Subcutaneous preadipocyte (primary cell): ENCODE measurements around the gene GLUD1. TPM values are rescaled to one million over a fixed set of nuclear protein-coding genes. Genes with fewer than 3 reads are reported as not detected.

Source experiments
- small RNA-seq: library from RNA; depleted of rRNA; stranded (forward); fragments of <200 nt; gene quantifications from one replicate; pipeline ENCODE3, GENCODE V24; 2012
- total RNA-seq: library from RNA; depleted of rRNA; stranded (reverse); fragments of >200 nt; gene quantifications from 2 replicates; pipeline ENCODE4 v1.2.3, GENCODE V29; 2012

GLUD1 gene
- total RNA-seq = 308 and 324 TPM in 2 replicates

DNA sequence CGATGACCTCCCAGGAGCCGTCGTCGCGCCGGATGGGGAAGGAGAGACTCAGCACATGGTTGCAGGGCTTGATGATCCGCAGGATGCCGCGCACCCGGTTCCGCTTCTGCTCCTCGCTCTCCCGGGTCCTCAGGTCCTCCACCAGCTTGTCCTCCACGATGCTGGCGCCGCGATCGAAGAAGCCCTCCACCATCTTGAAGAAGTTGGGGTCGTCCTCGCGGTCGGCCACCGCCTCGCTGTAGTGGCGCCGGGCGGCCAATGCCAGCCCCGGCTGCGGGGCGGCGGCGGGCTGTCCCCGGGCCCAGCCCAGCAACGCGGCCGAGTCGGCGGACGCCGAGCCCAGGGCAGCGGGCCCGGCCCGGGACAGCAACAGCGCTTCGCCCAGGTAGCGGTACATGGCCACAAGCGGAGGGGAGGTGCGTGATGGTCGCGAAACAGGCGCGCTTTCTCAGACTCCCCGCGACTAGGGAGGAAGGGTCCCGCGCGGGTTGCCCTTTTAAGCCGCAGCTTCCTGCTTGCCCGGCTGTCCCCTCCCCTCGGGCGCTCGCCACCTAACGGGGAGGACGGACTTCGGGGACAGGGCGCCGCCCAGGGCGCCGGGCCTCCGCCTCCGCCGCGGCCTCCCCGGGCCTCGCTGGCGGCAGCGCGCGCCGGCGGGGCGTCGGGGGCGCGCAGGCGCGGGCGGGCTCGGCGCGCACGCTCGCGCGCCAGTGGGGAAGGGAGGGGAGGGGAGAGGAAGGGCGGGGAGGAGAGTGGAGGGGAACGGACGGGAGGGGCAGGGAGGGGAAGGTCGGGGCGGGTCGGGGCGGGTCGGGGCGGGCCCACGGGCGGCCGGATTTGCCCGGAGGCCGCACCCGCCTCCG is at the start of gene GLUD1, which contains the start of gene SHLD2:
TSS of gene GLUD1 (minus strand) at position 471 of the 863 bp plus-strand sequence. CDS start at position 397, 74 bp downstream.
TSS of gene SHLD2 (plus strand) at position 834 of the 863 bp plus-strand sequence. CDS start 56,149 bp downstream, outside the sequence.

GRCh38 chr10:87020056-87020455 is 74.6 kb downstream of the GLUD1 start, which contains the start of gene FAM25A:
Gene FAM25A (plus strand): TSS chr10:87020294. CDS start chr10:87020325, 31 bp downstream.

Small RNA genes within 50 kb of the gene (small RNA-seq; reads per million reads assigned to genes)
- not detected for gene AL136982.5
- not detected for gene FAM25A
- not detected for gene RNU6-529P

Other genes with a start within 250 kb of the GLUD1 start
- 4.4 and 4.7 TPM in 2 replicates for gene MMRN2, start 137.2 kb downstream of the GLUD1 start, total RNA-seq
- 9.2 and 18.7 TPM in 2 replicates for gene SNCG, start 136.2 kb downstream of the GLUD1 start, total RNA-seq
- 35.2 and 51.1 TPM in 2 replicates for gene ADIRF, start 126.4 kb downstream of the GLUD1 start, total RNA-seq
- gene FAM25A, start 74.5 kb downstream of the GLUD1 start, total RNA-seq = not detected in 2 replicates
- 27.2 and 36.4 TPM in 2 replicates for gene SHLD2, start 363 bp upstream of the GLUD1 start, total RNA-seq
- gene NUTM2A, start 130.6 kb upstream of the GLUD1 start, total RNA-seq = 0.20 and 0.37 TPM in 2 replicates